ENCODE results near the gene MACO1. TPM values are rescaled to one million over a fixed set of nuclear protein-coding genes. Genes with fewer than 3 reads are reported as not detected.

MACO1 gene
- total and polyA plus RNA-seq, 2 of the 13 experiments (the other 11 are each of a cell fraction or from before 2014, with no cell fraction given), result 9.7 to 17.0 TPM

DNA sequence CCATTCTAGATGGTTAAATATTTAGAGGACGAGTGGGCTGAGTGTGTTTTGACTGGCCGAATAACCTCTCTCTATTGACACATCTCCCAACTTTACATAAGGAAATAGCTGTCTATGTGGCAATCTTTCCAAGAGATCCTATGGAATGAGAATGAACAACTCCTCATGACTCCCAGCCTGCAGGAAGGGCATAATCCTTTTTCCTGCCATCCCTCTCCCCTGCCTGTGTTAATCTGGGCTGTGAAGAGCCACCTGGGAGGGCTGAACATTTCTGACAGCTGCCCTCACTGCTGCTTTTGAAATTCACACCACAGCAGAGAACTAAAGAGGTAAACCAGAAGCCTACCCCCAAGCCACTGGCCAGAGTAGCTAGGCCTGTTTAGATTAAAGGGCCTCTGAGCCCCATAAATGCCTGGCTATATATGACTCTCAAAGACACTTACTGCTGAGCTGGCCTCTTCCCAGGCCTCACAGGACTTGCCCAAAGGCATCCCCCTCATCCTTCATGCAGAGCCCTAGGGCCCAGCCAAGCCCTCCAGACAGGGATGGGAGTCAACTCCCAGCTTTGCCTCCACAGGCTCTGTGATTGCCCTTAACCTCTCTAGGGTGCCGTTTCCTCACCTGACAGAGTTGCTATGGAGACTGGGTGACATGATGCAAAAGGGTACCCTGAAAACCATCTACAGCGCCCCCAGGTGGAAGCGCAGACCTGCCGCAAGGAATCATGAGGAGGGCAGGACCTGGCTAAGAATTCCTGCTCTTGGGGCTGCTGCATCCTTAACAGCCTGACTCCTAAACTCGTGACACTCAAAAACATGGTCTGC, 70.8 kb downstream of the MACO1 start (continued):
- TF ChIP-seq GPN1 (CRISPR knock-in tag; IDR thresholded peaks at IDR 0.05; ENCODE audit: borderline replicate concordance), result no peak
- no peak for TF ChIP-seq ZNF7 (CRISPR knock-in tag; IDR thresholded peaks at IDR 0.05)
- TF ChIP-seq TMF1 (CRISPR knock-in tag; IDR thresholded peaks at IDR 0.05; ENCODE audit: low read depth), result no peak
- TF ChIP-seq, protein P1, sequence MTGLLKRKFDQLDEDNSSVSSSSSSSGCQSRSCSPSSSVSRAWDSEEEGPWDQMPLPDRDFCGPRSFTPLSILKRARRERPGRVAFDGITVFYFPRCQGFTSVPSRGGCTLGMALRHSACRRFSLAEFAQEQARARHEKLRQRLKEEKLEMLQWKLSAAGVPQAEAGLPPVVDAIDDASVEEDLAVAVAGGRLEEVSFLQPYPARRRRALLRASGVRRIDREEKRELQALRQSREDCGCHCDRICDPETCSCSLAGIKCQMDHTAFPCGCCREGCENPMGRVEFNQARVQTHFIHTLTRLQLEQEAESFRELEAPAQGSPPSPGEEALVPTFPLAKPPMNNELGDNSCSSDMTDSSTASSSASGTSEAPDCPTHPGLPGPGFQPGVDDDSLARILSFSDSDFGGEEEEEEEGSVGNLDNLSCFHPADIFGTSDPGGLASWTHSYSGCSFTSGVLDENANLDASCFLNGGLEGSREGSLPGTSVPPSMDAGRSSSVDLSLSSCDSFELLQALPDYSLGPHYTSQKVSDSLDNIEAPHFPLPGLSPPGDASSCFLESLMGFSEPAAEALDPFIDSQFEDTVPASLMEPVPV (CRISPR knock-in tag; IDR thresholded peaks at IDR 0.05), result no peak
- TF ChIP-seq ZNF713 (CRISPR knock-in tag; IDR thresholded peaks at IDR 0.05), result no peak
- TF ChIP-seq, protein P2, sequence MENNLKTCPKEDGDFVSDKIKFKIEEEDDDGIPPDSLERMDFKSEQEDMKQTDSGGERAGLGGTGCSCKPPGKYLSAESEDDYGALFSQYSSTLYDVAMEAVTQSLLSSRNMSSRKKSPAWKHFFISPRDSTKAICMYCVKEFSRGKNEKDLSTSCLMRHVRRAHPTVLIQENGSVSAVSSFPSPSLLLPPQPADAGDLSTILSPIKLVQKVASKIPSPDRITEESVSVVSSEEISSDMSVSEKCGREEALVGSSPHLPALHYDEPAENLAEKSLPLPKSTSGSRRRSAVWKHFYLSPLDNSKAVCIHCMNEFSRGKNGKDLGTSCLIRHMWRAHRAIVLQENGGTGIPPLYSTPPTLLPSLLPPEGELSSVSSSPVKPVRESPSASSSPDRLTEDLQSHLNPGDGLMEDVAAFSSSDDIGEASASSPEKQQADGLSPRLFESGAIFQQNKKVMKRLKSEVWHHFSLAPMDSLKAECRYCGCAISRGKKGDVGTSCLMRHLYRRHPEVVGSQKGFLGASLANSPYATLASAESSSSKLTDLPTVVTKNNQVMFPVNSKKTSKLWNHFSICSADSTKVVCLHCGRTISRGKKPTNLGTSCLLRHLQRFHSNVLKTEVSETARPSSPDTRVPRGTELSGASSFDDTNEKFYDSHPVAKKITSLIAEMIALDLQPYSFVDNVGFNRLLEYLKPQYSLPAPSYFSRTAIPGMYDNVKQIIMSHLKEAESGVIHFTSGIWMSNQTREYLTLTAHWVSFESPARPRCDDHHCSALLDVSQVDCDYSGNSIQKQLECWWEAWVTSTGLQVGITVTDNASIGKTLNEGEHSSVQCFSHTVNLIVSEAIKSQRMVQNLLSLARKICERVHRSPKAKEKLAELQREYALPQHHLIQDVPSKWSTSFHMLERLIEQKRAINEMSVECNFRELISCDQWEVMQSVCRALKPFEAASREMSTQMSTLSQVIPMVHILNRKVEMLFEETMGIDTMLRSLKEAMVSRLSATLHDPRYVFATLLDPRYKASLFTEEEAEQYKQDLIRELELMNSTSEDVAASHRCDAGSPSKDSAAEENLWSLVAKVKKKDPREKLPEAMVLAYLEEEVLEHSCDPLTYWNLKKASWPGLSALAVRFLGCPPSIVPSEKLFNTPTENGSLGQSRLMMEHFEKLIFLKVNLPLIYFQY (CRISPR knock-in tag; IDR thresholded peaks at IDR 0.05; ENCODE audit: borderline replicate concordance), result no peak
- TF ChIP-seq, protein P3, sequence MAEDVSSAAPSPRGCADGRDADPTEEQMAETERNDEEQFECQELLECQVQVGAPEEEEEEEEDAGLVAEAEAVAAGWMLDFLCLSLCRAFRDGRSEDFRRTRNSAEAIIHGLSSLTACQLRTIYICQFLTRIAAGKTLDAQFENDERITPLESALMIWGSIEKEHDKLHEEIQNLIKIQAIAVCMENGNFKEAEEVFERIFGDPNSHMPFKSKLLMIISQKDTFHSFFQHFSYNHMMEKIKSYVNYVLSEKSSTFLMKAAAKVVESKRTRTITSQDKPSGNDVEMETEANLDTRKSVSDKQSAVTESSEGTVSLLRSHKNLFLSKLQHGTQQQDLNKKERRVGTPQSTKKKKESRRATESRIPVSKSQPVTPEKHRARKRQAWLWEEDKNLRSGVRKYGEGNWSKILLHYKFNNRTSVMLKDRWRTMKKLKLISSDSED (CRISPR knock-in tag; IDR thresholded peaks at IDR 0.05), result no peak
- no peak for TF ChIP-seq ZNF354B (CRISPR knock-in tag; IDR thresholded peaks at IDR 0.05)
- TF ChIP-seq PAF1 (CRISPR knock-in tag; IDR thresholded peaks at IDR 0.05), result no peak
- TF ChIP-seq YEATS2 (CRISPR knock-in tag; IDR thresholded peaks at IDR 0.05; ENCODE audit: borderline replicate concordance), result no peak
- TF ChIP-seq EP300 (IDR thresholded peaks at IDR 0.05; ENCODE audit: low read depth in 2 of 2, low read length in 2 of 2), result peak in 1 of 2 experiments; percentile 19; a peak in 1 of 4 replicates
- no peak for TF ChIP-seq EP300 (CRISPR knock-in tag; IDR thresholded peaks at IDR 0.05; ENCODE audit: borderline replicate concordance)
- no peak for TF ChIP-seq KAT2B (IDR thresholded peaks at IDR 0.05; ENCODE audit: borderline replicate concordance, low read depth, low read length)
- TF ChIP-seq ZFP36L1 (CRISPR knock-in tag; IDR thresholded peaks at IDR 0.05), result no peak
- TF ChIP-seq IKZF1 (IDR thresholded peaks at IDR 0.05), result no peak
- TF ChIP-seq ZFP1 (CRISPR knock-in tag; IDR thresholded peaks at IDR 0.05), result no peak
- TF ChIP-seq MATR3 (CRISPR knock-in tag; IDR thresholded peaks at IDR 0.05), result no peak
- TF ChIP-seq ZNF17 (CRISPR knock-in tag; IDR thresholded peaks at IDR 0.05), result no peak
- no peak for TF ChIP-seq ZNF292 (CRISPR knock-in tag; IDR thresholded peaks at IDR 0.05; ENCODE audit: borderline replicate concordance, low read depth)
- no peak for TF ChIP-seq ZNF317 (CRISPR knock-in tag; IDR thresholded peaks at IDR 0.05)
- TF ChIP-seq, protein P4, sequence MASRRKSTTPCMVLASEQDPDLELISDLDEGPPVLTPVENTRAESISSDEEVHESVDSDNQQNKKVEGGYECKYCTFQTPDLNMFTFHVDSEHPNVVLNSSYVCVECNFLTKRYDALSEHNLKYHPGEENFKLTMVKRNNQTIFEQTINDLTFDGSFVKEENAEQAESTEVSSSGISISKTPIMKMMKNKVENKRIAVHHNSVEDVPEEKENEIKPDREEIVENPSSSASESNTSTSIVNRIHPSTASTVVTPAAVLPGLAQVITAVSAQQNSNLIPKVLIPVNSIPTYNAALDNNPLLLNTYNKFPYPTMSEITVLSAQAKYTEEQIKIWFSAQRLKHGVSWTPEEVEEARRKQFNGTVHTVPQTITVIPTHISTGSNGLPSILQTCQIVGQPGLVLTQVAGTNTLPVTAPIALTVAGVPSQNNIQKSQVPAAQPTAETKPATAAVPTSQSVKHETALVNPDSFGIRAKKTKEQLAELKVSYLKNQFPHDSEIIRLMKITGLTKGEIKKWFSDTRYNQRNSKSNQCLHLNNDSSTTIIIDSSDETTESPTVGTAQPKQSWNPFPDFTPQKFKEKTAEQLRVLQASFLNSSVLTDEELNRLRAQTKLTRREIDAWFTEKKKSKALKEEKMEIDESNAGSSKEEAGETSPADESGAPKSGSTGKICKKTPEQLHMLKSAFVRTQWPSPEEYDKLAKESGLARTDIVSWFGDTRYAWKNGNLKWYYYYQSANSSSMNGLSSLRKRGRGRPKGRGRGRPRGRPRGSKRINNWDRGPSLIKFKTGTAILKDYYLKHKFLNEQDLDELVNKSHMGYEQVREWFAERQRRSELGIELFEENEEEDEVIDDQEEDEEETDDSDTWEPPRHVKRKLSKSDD (CRISPR knock-in tag; IDR thresholded peaks at IDR 0.05; ENCODE audit: low read depth), result no peak

Measured in HepG2 (cell line).